ENCODE data around the gene LCN6. TPM values are rescaled to one million over a fixed set of nuclear protein-coding genes. Genes with fewer than 3 reads are reported as not detected.
A peak's percentile ranks its signal among the peaks of the same experiment; 100 is the strongest.

Gene LCN6
- total RNA-seq, 2 experiments from 2014 or later = not detected

DNA sequence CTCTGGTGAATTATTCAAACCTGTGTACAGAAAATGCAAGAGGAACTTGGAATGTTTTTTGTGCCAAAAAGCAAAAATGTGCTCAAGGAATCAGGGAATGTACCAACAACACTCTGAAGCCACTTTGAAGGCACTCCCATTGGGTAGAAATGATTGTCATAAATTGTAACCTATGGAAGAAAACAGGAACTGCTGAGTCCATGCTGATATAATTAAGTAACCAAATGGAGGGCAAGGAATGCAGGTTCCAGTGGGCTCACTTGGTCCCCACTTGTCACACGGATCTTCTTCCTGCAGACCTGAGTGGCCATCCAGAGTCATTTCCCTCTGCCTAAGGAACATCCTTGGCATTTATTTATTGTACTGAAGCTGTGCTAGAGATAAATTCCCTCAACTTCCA, 2.9 kb upstream of the LCN6 start:
- no peaks in the 10 kb centered on the region for H3K4me1 Mint-ChIP-seq (ENCODE audit: low read depth)
- ATAC-seq (ENCODE audit: poor library complexity) = no peak

GRCh38 chr9:136750526-136750925, 2.2 kb upstream of the LCN6 start:
- H3K27ac Mint-ChIP-seq = no peak overlapping the region
- ChIA-PET POLR2A (no interaction called here), CTCF (no interaction called here)
- ATAC-seq (ENCODE audit: poor library complexity) (no peak), DNase-seq (no peak)
- Histone ChIP-seq H3K9me3 (ENCODE audit: control insufficient read depth in 1 of 2, insufficient read depth in 1 of 2, low read length in 2 of 2) (peaks cover 16 to 37% of the 10 kb centered on the region in 2 experiments), H3K4me3 (ENCODE audit: low read length) (no peak overlapping the region), H3K36me3 (ENCODE audit: insufficient read depth, low read length) (no peaks in the 10 kb centered on the region), H3K27ac (ENCODE audit: low read depth in 1 of 2, low read length in 2 of 2) (no peak overlapping the region), H3K4me1 (ENCODE audit: insufficient read depth, low read length) (no peaks in the 10 kb centered on the region), H3K27me3 (ENCODE audit: control insufficient read depth in 1 of 2, insufficient read depth in 2 of 2, low read length in 2 of 2) (peaks cover 0 to 2% of the 10 kb centered on the region in 2 experiments)
- no peaks in the 10 kb centered on the region for H3K36me3 Mint-ChIP-seq (ENCODE audit: low read depth)
- H3K27me3 Mint-ChIP-seq = peaks cover 15% of the 10 kb centered on the region
- H3K9me3 Mint-ChIP-seq = peaks cover 12% of the 10 kb centered on the region
- TF ChIP-seq CTCF (IDR thresholded peaks at IDR 0.05) = no peak
- intact Hi-C loops (cut with DNase I, micrococcal nuclease) = no loop called here
- H3K4me1 Mint-ChIP-seq (ENCODE audit: low read depth) = no peaks in the 10 kb centered on the region
- H3K4me3 Mint-ChIP-seq = no peak overlapping the region

More for the DNA sequence above, 2.9 kb upstream of the LCN6 start:
- DNase-seq = no peak
- H3K27ac Mint-ChIP-seq = no peak overlapping the region
- H3K27me3 Mint-ChIP-seq = peaks cover 17% of the 10 kb centered on the region
- Histone ChIP-seq H3K9me3 (ENCODE audit: control insufficient read depth in 1 of 2, insufficient read depth in 1 of 2, low read length in 2 of 2) (peaks cover 16 to 44% of the 10 kb centered on the region in 2 experiments), H3K4me3 (ENCODE audit: low read length) (no peak overlapping the region), H3K27me3 (ENCODE audit: control insufficient read depth in 1 of 2, insufficient read depth in 2 of 2, low read length in 2 of 2) (peaks cover 0 to 2% of the 10 kb centered on the region in 2 experiments), H3K4me1 (ENCODE audit: insufficient read depth, low read length) (no peaks in the 10 kb centered on the region), H3K27ac (ENCODE audit: low read depth in 1 of 2, low read length in 2 of 2) (no peak overlapping the region), H3K36me3 (ENCODE audit: insufficient read depth, low read length) (no peaks in the 10 kb centered on the region)
- no peak overlapping the region for H3K4me3 Mint-ChIP-seq
- TF ChIP-seq CTCF (IDR thresholded peaks at IDR 0.05) = no peak
- no peaks in the 10 kb centered on the region for H3K36me3 Mint-ChIP-seq (ENCODE audit: low read depth)
- CTCF ChIA-PET = no interaction called here
- peaks cover 12% of the 10 kb centered on the region for H3K9me3 Mint-ChIP-seq
- POLR2A ChIA-PET = no interaction called here
- intact Hi-C loops (cut with DNase I, micrococcal nuclease) = no loop called here

DNA sequence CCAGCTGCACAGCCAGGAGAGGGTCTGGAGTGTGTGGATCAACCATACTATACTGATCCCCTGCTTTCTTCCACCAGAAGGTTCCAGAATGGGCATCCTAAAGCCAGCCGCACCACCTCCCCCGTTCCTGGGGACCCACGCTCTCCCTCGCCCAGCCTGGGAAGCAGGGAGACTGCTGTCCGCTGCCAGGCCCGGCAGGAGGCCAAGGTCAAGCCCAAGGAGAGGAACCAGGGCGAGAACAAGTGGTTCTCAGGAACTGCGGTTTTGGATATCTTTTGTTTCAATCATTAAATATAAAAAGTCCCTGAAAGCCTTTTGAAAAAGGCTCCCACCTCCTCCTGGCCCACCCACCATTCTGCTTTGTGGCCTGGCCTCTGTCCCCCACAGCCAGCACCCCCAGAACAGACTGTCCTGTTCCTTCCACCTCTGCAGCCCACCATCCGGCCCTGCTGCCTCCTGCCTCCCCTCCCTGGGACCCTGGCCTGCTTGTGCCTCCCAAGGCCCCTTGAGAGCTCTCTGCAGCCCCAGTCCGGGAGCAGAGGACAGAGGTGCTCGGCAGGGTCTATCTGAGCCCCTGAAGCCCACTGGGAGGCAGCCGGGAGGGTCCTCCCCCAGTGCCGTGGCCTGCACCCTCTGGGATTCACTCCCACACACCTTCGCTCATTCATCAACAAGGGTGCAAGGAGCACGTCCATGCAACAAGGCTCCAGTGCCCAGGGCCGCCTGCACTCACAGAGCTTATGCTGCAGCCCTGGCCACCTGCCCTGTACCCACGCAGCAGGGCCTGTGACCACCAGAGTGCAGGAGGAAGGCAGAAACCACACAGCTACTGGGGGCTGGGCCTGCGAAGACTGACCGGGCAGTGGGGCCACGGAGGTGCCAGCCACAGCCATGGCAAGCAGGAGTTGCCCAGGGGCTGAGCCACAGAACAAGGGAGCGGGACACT, 614 bp upstream of the LCN6 start:
- no peak overlapping the region for H3K27ac Mint-ChIP-seq

More for the DNA sequence above, 614 bp upstream of the LCN6 start:
- peaks cover 0 to 2% of the 10 kb centered on the region in 2 experiments for H3K27me3 ChIP-seq (ENCODE audit: control insufficient read depth in 1 of 2, insufficient read depth in 2 of 2, low read length in 2 of 2)
- H3K27ac ChIP-seq (ENCODE audit: low read depth in 1 of 2, low read length in 2 of 2) = no peak overlapping the region
- ChIA-PET POLR2A (no interaction called here), CTCF (no interaction called here)
- H3K36me3 ChIP-seq (ENCODE audit: insufficient read depth, low read length) = no peaks in the 10 kb centered on the region
- ATAC-seq (ENCODE audit: poor library complexity) (no peak), DNase-seq (peak in 1 of 14 experiments; percentile 6)
- intact Hi-C loops (cut with DNase I, micrococcal nuclease) = no loop called here
- no peaks in the 10 kb centered on the region for H3K4me1 ChIP-seq (ENCODE audit: insufficient read depth, low read length)
- peaks cover 16 to 23% of the 10 kb centered on the region in 2 experiments for H3K9me3 ChIP-seq (ENCODE audit: control insufficient read depth in 1 of 2, insufficient read depth in 1 of 2, low read length in 2 of 2)
- Mint-ChIP-seq H3K4me1 (ENCODE audit: low read depth) (no peaks in the 10 kb centered on the region), H3K27me3 (peaks cover 15% of the 10 kb centered on the region), H3K36me3 (ENCODE audit: low read depth) (no peaks in the 10 kb centered on the region), H3K9me3 (peaks cover 12% of the 10 kb centered on the region), H3K4me3 (no peak overlapping the region)
- H3K4me3 ChIP-seq (ENCODE audit: low read length) = no peak overlapping the region
- TF ChIP-seq CTCF (IDR thresholded peaks at IDR 0.05) = no peak
